NCI-H446 (cell line): ENCODE results near the gene SNU13.
A peak's percentile ranks its signal among the peaks of the same experiment; 100 is the strongest.
"Not testable (repeated sequence)": the region's sequence is repeated elsewhere in the genome, so short reads cannot be mapped to it uniquely, and the experiment has no call there.

ENCODE experiments used
- DNase-seq, 2 experiments: peaks; one replicate each; lab custom pipeline; 2025; lab: John Stamatoyannopoulos, UW

The SNU13 gene

DNA sequence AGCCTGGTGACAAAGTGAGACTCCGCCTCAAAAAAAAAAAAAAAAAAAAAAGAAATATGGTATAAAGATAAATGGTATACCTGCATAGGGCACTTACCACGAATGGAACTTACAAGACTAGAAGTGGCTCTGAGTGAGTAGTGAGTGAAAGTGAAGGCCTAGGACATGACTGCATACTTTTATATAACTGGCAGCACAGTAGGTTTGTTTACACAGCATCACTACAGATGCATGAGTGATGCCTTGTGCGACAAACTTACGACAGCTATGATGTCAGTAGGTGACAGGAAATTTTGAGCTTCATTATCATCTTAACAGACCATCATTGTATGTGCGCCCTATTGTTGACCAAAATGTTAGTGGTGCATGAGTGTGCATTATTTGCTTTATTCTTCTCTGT, 49.9 kb downstream of the SNU13 start:
- DNase-seq, result no peak

DNA sequence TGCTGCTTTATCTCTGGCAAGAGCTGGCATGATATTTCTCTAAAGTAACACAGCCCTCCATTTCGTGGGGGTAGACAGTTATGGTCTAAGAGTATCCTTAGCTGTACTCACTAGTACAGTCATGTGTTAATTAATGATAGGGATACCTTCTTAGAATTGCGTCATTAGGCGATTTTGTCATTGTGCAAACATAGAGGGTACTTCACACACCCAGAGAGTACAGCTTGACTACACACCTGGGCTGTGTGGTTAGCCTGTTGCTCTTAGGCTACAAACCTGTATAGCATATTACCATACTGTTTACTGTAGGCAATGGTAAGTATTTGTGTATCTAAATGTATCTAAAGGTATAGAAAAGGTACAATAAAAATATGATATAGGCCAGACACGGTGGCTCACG, 50.5 kb downstream of the SNU13 start:
- no peak for DNase-seq

DNA sequence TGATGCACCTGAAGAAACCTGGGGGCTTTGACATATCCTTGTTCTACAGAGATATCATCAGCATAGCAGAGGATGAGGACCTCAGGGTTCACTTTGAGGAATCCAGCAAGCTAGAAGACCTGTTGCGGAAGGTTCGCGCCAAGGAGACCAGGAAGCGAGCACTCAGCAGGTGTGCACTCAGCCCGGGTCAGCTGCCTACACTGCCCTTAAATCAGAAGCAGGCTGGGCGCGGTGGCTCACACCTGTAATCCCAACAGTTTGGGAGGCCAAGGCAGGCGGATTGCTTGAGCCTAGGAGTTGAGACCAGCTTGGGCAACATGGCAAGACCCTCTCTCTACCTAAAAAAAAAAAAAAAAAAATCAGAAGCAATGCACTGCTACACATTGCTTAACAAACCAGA, 51.0 kb downstream of the SNU13 start:
- DNase-seq, result not testable (repeated sequence)

DNA sequence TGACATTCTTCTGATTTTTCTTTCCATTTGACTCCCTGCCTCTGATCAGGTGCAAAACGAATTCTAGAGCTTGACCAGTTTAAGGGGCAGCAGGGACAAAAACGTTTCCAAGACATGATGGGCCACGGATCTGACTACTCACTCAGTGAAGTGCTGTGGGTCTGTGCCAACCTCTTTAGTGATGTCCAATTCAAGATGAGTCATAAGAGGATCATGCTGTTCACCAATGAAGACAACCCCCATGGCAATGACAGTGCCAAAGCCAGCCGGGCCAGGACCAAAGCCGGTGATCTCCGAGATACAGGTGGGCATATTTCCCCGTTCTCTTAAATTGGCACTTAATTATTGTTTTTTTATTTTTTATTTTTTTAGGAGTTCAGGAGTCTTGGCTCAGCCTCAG, 52.2 kb downstream of the SNU13 start:
- peak; percentile 5 to 58 for DNase-seq

DNA sequence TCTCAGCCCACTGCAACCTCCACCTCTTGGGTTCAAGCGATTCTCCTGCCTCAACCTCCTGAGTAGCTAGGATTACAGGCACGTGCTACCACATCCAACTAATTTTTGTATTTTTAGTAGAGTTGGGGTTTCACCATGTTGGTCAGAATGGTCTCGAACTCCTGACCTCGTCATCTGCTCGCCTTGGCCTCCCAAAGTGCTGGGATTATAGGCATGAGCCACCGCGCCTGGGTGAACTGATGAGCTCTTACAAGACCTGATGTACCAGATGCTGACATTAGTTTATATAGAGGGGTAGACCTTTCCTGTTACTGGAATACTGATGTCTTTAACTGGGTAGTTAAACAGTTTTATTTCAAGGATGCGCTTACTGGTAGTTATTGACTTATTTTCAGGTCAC, 54.1 kb downstream of the SNU13 start:
- not testable (repeated sequence) for DNase-seq

DNA sequence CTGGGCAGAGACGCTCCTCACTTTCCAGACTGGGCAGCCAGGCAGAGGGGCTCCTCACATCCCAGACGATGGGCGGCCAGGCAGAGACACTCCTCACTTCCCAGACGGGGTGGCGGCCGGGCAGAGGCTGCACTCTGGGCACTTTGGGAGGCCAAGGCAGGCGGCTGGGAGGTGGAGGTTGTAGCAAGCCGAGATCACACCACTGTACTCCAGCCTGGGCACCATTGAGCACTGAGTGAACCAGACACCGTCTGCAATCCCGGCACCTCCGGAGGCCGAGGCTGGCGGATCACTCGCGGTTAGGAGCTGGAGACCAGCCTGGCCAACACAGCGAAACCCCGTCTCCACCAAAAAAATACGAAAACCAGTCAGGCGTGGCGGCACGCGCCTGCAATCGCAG, 57.1 kb downstream of the SNU13 start:
- DNase-seq, result not testable (repeated sequence)

DNA sequence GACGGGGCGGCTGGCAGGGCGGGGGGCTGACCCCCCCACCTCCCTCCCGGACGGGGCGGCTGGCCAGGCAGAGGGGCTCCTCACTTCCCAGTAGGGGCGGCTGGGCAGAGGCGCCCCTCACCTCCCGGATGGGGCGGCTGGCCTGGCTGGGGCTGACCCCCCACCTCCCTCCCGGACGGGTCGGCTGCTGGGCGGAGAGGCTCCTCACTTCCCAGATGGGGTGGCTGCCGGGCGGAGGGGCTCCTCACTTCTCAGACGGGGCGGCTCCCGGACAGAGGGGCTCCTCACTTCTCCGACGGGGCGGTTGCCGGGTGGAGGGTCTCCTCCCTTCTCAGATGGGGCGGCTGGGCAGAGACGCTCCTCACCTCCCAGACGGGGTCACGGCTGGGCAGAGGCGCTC, 57.6 kb downstream of the SNU13 start:
- not testable (repeated sequence) for DNase-seq

DNA sequence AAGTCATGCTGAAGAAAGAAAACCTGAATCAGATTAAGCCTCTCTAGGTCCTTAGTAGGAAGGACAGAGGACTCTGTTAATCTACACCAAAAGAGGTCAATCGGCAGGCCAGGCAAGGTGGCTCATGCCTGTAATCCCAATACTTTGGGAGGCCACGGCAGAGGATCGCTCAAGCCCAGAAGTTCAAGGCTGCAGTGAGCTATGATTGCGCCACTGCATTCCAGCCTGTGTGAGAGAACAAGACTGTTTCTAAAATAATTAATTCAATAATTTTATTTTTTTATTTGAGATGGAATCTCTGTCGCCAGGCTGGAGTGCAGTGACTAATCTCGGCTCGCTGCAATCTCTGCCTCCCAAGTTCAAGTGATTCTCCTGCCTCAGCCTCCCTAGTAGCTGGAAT, 63.1 kb downstream of the SNU13 start:
- no peak for DNase-seq
